ENCODE data around the gene PPP1R36.

PPP1R36 gene

DNA sequence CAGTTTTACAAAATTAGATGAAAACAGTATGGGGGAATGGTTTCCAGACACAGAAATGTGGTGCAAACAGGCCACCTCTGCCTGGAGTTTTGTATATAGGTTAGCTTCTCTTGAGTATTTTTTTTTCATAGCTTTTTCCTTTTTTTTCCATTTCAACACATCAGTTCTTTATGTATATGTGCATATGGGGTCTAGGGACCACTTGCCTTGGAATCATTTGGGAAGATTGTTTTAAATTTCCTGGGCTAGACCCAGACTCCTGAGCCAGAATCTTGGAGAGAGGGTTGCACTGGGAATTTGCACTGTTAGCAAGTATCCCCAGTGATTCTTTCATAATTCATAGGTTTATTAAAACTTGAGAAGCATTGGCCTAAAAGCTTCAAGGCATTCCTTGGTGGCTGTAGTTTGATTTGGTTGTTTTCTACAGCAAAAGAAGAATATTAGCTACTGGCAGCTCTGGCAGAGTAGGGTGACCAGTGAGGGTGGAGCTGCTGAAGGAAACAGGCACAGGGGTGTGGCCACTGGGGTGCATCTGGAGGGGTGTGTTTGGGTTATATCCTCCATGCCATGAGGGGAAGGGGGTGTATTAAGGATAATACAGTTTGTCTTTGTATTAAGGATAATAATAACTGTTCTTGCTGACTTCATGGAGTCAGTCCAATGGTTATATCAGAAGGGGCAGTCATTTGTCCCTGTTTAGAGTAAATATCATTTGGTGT lies 22.8 kb downstream of the PPP1R36 start:
- no peak for FAIRE-seq

DNA sequence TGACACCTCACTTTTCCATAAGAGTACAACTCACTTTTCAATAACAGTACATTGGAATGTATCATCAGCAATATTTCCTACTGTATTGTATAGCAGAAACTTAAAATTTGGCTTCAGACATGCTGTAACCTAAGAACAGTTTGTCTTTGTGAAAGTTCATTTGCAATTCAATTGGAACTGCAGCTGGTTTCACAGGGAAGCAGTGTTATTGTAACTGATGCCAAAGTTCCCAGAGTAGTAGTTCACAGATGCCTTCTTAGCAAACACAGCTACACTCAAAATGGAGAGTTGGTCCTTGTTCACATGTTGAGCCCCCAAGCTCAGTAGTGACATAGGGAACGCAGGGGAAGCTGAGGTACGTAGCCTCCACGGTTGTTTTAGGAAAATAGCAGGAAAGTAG lies 23.3 kb downstream of the PPP1R36 start:
- no peak for FAIRE-seq

DNA sequence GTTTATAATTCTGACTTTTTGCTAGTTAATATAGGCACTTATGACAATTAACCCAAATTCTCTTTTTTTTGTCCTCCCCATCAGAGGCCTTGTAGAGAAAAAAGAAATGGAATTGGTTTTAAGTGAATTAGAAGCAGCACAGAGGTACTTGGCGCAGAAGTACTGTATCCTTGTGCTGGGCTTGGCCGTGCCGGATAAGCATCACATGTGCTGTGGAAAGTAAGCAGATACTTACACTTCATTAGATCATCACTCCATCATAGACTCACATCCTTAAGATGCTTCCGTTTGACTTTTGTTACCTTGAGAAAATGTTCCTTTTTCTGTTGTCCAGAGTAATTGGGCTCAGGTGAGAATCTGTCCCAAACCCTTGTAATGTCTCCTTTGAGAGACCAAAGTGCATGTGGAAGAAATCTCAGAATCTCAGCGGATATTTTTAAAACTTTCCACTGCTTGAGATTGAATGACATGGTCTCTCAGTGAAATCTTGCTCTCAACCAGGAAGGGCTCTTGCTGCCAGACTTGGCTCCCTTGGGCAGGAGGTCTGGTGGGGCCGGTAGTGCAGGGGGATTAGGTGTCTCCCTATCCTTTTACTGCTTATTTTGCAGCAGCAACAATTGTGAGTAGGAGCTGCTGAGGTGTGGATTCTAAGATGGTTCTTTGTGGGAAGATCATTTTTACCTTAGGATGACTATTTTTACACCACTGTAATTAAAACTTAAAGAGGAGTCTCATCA lies 24.8 kb downstream of the PPP1R36 start:
- FAIRE-seq, result no peak

DNA sequence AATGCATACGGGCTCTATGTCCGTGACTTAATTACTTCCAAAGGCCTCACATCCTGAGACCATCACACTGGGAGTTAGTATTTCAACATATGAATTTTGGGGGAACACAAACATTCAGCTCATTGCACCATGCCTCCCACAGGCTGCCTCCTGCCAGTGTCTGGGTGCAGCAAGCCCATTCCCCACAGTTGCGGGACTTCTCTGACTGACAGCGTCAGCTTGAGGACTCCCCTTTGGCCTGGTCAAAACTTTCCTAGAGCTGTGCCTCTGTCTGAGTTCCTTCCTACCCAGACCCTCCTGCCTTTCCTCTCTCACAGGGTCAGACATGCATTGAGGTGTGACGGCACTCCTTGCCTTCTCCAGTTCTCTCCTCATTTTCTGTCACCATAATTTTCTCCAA lies 27.4 kb downstream of the PPP1R36 start:
- FAIRE-seq, result no peak

DNA sequence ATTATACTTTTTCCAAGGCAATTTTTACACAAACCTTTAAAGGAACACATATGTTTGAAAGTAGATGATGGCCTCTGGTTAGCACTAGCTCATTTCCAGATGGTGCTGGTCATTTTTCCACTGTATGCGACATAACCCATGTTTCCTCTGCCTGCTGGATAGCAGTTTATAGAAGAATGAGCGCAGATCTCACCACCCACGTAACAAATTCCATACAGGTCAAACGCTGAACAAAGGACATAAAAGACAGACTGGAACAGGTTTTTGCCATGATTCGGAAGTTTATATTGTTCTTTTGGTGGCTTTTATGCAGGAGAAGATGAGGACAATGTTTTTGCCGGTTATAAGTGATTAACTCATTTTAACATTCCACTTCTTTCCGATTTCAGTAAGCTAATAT lies 30.7 kb downstream of the PPP1R36 start:
- no peak for FAIRE-seq

DNA sequence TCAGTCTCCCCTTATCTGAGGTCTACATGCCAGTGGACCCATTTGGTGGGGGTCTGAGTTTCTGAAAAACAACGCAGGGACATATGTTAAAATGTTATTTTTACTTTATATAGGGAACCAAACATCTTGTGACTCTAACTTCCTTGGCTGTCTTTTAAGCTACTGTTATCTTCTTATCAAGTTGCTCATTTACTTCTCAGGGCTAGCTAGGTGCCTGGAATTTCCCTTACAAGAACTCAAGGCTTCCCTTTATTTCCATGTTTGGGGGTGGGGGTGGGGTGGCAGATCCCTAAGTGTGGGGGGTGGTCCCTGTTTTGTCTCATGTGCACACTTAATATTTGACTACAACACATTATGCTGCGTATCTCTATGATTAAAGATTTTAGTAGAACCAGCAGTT lies 31.6 kb downstream of the PPP1R36 start:
- FAIRE-seq, result no peak

DNA sequence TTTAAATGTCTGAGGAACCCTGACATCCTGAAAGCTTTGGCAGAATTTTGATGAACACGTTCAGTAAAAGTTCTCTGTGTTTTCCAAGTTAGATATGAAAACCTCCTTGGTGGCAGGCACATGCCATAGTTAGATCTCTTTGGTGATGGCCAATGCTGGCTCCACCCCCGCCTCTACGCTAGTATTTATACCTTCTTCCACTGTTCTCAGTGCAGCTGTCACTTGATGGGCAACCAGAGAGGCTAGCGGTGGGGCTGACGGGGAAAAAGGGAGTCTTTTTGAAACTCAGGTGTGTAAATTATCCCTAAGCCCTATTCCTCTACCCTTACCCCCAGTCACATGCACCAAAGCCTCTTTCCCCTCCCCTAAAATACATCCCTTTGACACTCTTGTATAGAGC lies 32.1 kb downstream of the PPP1R36 start:
- no peak for FAIRE-seq

DNA sequence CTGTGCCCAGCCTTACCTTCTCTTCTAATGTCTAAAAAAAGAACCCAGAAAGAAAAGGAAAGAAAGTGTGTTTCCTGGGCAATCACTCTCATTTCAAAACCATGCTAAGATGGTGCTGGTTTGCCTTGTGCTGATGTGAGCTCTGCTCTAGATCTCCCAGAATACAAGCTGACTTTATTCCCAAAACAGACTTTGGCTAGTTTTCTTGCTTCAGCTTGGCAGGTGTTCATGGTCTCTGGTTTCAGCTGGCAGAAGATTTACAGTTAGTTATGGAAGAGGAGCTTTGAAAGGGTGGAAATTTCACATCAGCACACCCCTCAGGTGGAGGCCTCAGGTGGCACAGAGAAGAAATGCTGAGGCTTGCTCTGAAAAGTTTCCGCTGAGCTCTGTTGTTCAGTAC lies 34.4 kb downstream of the PPP1R36 start:
- no peak for FAIRE-seq

DNA sequence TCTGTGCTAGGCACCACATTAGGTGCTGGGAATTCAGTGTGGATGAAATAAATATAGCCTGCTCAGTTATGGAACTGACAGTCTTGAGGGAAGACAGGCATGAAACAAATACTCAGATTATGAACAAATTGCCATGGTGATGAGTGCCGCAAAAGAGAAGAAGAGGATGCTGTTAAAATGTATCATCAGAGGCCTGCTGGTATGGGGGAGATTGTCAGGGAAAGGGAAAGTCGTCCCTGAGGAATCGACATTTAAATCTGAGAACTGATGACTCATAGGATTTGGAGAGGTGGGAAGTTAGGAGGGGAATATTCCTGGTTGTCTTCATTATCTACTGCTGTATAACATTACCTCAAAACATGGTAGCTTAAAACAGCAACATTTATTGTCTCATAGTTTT lies 42.0 kb downstream of the PPP1R36 start:
- FAIRE-seq, result no peak

DNA sequence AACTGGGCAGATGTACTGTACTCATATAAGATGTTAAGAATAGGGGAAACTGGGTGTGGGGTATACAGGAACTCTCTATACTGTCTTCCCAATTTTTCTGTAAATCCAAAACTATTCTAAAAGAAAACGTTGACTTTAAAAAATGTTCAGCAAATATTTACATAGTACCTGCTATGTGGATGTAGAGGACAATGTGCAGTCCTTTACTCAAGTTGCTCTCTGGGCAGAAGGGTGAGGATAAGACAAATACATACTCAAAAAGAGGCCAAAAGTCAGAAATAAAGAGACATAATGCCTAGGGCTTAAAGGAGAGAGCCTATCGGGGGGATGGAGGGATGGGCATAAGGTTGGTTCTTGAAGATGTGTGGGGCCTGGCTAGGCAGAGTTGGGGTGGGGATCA lies 44.7 kb downstream of the PPP1R36 start:
- FAIRE-seq, result no peak

DNA sequence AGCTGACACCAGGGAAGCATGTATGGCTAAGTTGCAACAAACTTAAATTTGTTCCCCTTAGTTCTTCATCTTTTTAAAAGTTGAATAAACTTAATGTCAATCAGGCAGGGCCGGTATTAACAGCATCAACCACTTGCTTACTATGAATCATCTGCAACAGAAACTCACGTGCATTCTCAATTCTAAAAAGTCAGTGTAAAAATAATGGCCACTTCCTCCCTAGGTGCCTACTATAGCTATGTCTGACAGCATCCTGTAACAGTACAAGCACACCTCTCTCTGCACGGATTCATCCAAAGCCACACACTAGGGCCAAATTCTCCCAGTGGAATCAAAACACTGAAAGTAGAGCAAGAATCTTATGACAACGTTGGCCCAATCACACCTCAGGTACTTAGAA lies 48.6 kb downstream of the PPP1R36 start:
- no peak for FAIRE-seq

DNA sequence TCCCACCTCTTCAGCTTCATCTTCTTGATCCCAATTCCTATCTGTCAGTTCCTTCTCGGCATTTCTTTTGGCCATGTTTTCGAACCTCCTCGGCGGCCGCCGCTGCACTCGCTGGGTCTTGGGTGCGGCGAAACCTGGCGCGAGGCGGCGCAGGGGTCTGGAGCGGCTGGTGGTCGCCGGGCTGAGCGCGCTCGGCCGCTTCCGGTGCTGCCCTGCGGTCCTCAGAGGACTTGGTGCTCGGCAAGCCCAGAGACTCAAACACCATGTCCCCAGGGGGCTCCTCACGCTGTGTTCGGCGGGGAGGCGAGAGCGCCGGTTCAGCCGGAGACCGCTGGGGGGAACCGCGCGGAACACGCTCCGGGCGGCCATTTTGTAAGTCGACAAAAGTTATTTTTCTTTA lies 51.8 kb downstream of the PPP1R36 start:
- FAIRE-seq, result no peak

DNA sequence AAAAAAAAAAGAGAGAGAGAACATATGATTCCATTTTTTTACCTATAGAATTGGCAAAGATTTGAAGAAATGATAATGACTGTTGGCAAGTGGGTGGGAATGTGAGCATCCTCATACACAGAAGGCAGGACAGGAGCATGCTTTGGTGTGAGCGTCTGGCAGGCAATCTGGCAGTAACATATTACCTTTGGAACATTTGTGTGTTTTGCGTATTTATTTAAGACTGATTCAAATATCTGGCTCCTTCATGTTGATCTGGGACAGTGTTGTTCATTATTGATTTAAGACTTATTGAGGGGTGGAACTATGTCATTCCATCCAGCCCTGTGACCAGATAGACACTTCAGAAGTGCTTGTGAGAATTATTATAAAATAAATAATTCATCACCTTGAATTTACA lies 53.1 kb downstream of the PPP1R36 start:
- no peak for FAIRE-seq

DNA sequence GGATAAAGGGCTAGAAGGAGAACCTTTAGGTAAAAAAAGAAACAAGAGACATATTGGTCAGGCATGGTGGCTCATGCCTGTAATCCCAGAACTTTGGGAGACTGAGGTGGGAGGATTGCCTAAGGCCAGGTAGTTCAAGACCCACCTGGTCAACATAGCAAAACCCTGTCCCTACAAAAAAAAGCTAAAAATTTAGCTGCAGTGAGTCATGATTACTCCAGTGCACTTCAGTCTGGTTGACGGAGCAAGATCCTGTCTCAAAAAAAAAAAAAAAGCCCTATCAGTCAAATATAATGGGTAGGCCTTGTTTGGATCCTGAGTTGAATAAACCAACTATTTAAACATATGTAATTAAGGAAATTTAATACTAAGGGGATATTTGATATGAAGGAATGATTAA lies 54.2 kb downstream of the PPP1R36 start:
- no peak for FAIRE-seq

DNA sequence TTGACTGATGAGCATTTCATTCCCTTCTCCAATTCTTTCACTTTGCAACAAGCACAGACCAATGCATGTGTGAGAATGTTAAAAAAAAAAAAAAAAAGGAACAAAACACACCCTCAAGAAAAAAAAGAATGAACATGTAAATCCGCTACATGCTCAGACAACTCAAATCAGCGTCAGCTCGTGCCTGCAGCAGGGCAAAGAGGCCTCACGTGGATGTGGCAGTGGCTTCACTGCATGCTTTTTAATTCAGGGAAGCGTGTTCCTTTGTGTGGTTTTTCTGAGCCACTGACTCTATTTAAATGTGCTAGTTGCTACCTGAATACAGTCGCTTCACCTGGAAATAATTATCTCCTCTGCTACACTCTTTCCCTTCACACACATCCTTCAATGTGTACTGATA lies 55.1 kb downstream of the PPP1R36 start:
- FAIRE-seq, result no peak

DNA sequence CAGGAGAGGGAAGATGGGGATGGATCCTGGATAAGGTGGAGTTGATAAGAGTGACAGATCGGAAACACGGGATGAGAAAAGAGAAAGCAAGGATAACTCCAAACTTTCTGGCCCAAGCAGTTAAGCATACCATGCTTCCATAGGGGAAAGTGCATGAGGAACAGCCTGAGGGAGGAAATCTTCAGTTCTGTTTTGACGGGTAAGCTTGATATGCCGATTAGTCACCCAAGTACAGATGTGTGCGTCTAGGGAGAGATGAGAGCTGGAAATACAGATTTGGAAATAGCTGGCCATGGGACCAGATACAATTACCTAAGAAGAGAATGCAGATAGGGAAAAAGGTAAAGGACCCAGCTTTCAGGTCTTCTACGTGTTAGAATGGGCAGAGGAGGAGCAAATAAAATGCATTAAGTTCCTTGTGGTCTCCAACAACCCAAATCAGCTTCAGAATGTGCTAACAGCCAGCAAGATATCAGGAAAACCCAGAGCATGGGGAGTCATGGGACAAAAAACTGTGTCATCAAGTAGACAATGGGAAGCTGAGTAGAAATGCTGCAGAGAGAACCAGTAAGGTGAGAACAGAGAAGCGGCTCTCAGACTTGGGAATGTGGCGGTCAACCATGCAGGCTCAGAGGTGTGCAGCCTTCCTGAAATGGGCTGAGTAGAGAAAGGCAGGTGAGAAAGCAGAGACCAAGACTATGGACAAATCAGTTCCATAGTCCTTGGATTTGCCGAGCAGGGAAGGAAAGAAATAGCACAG lies 56.3 kb downstream of the PPP1R36 start:
- FAIRE-seq, result no peak

DNA sequence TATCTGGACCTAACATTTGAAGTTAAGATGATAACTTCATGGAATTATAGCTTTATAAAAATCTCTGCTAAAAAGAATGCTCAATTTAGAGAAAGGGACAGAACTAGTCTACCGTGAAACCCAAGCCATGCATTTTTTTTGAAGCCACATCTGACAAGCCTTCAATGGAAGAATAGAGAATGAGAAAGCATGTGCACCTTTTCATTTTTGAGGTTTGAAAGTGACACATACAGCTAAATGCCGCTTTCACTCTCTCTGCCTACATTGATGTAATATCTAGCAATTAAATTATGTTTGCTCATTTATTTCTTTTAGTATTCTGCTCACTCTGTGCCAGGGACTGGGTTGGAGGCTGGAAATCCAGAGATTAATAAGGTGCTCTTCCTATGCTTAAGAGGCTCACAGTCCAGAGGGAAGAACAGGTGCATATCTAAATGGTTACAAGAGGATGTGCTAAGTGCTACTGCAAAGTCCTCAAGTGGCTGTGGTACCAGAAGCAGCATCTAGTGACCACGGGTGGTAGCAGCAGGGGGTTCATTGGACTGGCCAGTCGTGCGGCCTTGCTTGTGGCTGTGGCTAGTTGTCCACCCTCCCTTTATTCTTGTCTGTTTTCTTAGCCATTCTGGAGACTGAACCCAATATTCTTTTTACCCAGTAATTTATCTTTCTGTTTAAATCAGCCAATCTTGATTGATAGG lies 60.4 kb downstream of the PPP1R36 start:
- no peak for FAIRE-seq

DNA sequence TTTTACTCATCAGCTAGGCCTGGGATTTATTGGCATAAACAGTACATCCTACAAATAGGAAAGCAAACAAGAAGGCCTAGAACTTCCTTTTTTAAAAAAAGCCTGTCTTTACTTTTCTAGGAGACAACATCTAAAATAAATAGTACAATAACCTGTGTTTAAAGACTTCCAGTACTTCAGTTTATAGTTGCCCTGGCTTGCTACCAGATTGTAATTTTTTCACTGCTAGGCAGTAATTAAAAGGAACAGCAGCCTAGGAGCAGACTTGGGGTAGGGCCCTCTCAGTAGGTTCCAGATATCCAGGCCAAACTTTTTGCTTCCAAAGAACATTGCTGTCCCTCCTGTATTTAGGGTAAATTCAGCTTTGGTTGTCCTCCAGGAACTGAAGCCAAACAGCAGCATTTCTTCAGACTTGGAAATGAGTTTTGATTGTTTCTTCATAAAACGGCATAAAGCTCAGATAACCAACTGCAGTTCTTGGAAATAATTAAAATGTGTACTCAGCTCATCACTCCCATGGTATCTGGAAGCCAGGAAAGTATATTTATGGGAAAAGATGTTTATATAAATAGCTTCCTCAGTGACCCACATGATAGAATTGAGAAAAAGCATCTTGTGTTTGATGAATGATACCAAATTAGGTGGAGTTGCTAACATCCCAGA lies 61.7 kb downstream of the PPP1R36 start:
- no peak for FAIRE-seq

DNA sequence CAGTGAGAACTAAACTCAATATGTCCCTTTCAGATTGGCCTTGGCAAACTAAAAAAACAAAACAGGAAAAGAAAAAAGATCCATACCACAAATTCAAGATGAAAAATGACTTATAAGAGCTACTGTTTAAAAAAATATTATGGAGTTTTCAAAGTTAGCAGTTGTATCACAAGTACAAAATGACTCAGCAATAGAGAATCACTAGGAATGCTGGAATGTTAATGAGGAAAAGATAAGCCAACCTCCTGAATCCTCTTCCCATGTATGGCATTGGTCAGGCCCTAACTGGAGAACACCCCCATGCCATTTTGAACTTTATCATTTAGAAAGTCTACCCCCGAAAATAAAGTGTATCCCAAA lies 62.2 kb downstream of the PPP1R36 start:
- no peak for FAIRE-seq

DNA sequence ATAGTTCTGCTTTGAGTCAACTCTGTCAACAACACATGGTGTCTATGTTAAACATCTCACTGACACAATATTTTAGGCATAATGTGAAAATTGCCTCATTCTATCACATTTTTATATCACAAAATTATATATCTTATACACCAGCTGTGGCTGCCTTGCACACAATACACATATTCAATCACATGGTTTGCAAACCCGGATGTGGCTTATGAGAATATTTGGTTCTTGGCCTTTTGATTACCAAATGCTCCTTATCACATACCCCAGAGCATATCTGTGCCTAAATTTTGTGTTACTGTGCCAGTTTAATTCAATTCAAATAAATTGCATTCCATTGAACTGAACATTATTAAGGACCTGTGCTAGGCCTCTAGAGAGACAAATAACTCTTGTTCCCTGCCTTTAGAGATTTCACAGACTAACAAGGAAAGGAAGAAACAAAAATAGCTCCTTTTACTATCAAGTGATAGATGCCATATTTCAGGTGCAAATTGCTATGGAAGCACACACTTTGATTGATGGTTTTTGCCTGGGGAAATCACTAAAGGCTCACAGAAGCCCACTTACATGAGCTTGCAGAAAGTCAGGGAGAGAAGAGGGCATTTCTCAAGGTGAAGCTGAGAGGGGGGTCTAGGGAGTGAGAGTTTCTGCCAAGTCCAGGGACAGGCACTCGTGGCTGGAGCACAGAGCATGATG lies 63.4 kb downstream of the PPP1R36 start:
- no peak for FAIRE-seq

DNA sequence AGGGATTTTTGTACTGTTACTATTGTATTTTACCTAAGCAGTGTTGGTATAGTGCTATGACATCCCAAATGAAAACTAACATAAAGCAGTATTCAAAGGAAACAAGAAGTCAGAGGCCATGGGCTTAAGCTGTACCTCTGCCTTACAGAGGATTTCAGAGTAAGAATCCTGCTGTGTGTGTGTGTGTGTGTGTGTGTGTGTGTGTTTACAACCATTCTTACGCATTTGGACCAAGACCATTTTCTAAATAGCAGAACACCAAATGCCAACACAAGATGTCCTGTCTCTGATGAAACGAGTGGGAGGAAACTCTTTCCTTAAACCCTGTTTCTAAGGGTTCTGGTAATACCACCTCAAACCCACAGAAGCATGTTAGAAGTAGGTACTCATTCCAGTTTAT lies 64.4 kb downstream of the PPP1R36 start:
- no peak for FAIRE-seq

DNA sequence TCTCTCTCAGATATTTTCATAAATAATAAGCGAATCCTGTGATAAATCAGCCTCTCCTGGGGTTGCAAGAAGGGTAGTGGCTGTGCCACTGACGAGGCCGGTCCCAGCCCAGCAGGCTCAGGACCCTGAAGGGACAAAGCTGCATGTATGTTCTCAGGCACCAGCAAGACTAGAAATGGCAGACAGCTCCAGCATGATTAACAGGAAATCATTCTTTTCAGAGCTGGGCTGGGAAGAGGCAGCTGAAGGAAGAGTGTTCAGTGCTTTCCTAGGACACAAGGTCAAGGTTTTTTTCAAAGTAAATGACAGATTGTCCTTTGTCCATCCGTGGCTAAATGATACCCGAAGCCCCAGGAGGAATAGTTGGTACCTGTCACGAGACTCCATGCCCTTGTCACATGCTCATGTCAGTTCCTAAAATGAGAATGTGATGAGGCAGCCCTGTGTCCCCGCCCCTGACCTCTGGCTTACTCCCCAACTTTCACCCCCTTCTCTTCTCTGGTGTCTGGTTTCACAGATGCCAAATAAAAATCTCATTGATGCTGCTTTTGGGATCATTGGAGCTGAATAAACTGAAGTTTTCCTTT lies 65.1 kb downstream of the PPP1R36 start:
- no peak for FAIRE-seq
